HCT116 (cell line): Measurements from ENCODE around the gene MAPRE2.

Experiments
- EZH2 ChIP-seq: fragments of 200-600 bp; sonication (generic); IDR thresholded peaks from 2 replicates; pipeline ENCODE4 v1.6.1; 2017; ENCODE audit warnings: antibody characterized with exemption, mixed run types
- FOSL1 ChIP-seq: IDR thresholded peaks from 2 replicates; pipeline ENCODE4 v1.6.1; 2012; ENCODE audit warnings: low read depth
- POLR2A ChIP-seq: IDR thresholded peaks from 2 replicates; pipeline ENCODE4 v1.7.0; 2011; ENCODE audit warnings: borderline replicate concordance; ENCODE audit not compliant: insufficient read depth, insufficient read length; ENCODE audit errors: extremely low read depth
- SIN3A ChIP-seq: IDR thresholded peaks from 2 replicates; pipeline ENCODE4 v1.6.1; 2012; ENCODE audit warnings: low read depth
- ZFX ChIP-seq: fragments of 450-650 bp; IDR thresholded peaks from 2 replicates; pipeline ENCODE4 v1.6.1; 2017
- TF ChIP-seq, protein P1 (sequence below), 3 experiments: fragments of 200-600 bp in 1 of 3; sonication (generic) in 1 of 3; IDR thresholded peaks in 2 of 3; conservative IDR thresholded peaks in 1 of 3; 2 replicates each; pipeline ENCODE4 v1.5.1; 2012 to 2017; ENCODE audit warnings: low read depth in 2 of 3, low read length in 2 of 3, antibody characterized with exemption in 1 of 3, borderline replicate concordance in 1 of 3, control low read depth in 1 of 3, mild to moderate bottlenecking in 1 of 3, mixed read lengths in 1 of 3, mixed run types in 1 of 3, moderate library complexity in 1 of 3; ENCODE audit not compliant: insufficient read depth in 1 of 3

- no peak for TF ChIP-seq EZH2
- TF ChIP-seq, protein P1, sequence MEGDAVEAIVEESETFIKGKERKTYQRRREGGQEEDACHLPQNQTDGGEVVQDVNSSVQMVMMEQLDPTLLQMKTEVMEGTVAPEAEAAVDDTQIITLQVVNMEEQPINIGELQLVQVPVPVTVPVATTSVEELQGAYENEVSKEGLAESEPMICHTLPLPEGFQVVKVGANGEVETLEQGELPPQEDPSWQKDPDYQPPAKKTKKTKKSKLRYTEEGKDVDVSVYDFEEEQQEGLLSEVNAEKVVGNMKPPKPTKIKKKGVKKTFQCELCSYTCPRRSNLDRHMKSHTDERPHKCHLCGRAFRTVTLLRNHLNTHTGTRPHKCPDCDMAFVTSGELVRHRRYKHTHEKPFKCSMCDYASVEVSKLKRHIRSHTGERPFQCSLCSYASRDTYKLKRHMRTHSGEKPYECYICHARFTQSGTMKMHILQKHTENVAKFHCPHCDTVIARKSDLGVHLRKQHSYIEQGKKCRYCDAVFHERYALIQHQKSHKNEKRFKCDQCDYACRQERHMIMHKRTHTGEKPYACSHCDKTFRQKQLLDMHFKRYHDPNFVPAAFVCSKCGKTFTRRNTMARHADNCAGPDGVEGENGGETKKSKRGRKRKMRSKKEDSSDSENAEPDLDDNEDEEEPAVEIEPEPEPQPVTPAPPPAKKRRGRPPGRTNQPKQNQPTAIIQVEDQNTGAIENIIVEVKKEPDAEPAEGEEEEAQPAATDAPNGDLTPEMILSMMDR (IDR thresholded peaks at IDR 0.05 in 2 of 3, conservative IDR thresholded peaks at IDR 0.05 in 1 of 3; ENCODE audit: borderline replicate concordance in 1 of 3, insufficient read depth in 1 of 3, low read depth in 2 of 3, low read length in 2 of 3), result no peak
- no peak for TF ChIP-seq SIN3A
- TF ChIP-seq FOSL1, result no peak
- TF ChIP-seq POLR2A, result no peak
- TF ChIP-seq ZFX, result no peak
Observed at GRCh38 chr18:35087726-35088125, 46.5 kb downstream of the MAPRE2 start.
